Osteocyte (in vitro differentiated cells): ENCODE data around the gene KMT2B. TPM values are rescaled to one million over a fixed set of nuclear protein-coding genes. Genes with fewer than 3 reads are reported as not detected.

ENCODE experiments used
- DNase-seq: peaks from one replicate; pipeline ENCODE4 v3.0.0; 2021; ENCODE audit warnings: mixed read lengths; ENCODE audit not compliant: unreplicated experiment; ENCODE audit errors: extremely low spot score
- H3K27ac Mint-ChIP-seq: one replicate; pipeline ENCODE4 v1.8.0; 2021; ENCODE audit warnings: mild to moderate bottlenecking, mixed read lengths; ENCODE audit not compliant: unreplicated experiment
- H3K27me3 Mint-ChIP-seq: one replicate; pipeline ENCODE4 v1.8.0; 2021; ENCODE audit warnings: mixed read lengths; ENCODE audit not compliant: unreplicated experiment
- H3K36me3 Mint-ChIP-seq: one replicate; pipeline ENCODE4 v1.8.0; 2021; ENCODE audit warnings: mixed read lengths; ENCODE audit not compliant: unreplicated experiment
- H3K4me1 Mint-ChIP-seq: one replicate; pipeline ENCODE4 v1.8.0; 2021; ENCODE audit warnings: mixed read lengths; ENCODE audit not compliant: unreplicated experiment
- H3K4me3 Mint-ChIP-seq: one replicate; pipeline ENCODE4 v1.8.0; 2021; ENCODE audit warnings: mild to moderate bottlenecking, moderate library complexity, mixed read lengths; ENCODE audit not compliant: unreplicated experiment
- H3K9me3 Mint-ChIP-seq: one replicate; pipeline ENCODE4 v1.8.0; 2021; ENCODE audit warnings: mixed read lengths; ENCODE audit not compliant: unreplicated experiment
- total RNA-seq: library from RNA; stranded (reverse); gene quantifications from 2 replicates; pipeline ENCODE4 v1.2.1, GENCODE V29; 2021
- TF ChIP-seq, protein P1 (sequence below): fragments of 200-600 bp; sonication (generic); IDR thresholded peaks from 2 replicates; pipeline ENCODE4 v1.5.0; 2021; ENCODE audit warnings: antibody characterized with exemption, mild to moderate bottlenecking, moderate library complexity

The KMT2B gene
- total RNA-seq, 1 donor from 2014 or later = 45.1 TPM

DNA sequence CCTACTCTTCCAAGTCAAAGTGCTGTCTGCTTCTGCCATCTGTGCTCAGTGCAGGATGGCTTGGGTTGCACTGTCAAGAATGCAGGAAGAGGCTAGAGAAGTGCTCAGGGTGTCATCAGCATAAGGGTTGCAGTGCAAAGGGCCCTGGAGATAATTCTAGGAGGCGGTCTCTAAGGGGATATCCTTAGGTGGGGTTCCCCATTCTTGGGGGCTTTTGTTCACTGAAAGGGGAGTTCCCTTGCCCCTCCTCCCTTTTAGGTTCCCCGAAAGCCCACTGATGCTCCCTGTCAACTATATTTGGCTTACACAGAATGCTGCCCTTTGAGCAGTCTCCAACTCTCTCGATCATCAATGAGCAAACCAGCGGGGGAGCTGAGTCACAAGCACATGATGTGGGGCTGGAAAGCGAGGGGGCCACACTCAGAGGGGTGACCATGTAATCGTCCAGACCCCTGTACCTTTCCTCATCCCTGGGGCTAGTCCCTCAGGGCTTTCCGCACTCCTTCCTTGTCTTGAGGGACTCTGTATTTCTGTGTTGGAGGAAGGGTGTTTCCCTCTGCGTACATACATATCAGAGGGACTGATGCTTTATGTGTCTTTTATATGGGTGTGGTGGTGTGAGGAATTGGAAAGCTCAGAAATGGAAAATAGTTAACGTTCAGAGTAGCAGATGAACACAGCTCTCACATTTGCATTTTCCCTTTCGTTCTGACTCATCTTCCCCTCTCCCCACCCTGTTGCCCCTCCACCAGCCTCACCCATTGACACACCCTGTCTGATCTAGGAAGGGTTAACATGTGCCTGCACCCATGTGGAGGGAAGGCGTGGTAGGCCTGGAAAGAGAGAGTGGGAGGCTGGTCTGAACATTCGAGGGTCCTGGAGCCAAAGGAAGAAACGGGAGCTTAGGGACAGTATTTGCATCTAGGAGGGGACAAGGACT is 6.7 kb upstream of the KMT2B start:
- no peak for DNase-seq
- Mint-ChIP-seq H3K9me3 (no peaks in the 10 kb centered on the region), H3K27ac (no peak overlapping the region), H3K27me3 (no peaks in the 10 kb centered on the region), H3K4me3 (no peak overlapping the region), H3K4me1 (peaks cover 8% of the 10 kb centered on the region), H3K36me3 (no peaks in the 10 kb centered on the region)
- TF ChIP-seq, protein P1, sequence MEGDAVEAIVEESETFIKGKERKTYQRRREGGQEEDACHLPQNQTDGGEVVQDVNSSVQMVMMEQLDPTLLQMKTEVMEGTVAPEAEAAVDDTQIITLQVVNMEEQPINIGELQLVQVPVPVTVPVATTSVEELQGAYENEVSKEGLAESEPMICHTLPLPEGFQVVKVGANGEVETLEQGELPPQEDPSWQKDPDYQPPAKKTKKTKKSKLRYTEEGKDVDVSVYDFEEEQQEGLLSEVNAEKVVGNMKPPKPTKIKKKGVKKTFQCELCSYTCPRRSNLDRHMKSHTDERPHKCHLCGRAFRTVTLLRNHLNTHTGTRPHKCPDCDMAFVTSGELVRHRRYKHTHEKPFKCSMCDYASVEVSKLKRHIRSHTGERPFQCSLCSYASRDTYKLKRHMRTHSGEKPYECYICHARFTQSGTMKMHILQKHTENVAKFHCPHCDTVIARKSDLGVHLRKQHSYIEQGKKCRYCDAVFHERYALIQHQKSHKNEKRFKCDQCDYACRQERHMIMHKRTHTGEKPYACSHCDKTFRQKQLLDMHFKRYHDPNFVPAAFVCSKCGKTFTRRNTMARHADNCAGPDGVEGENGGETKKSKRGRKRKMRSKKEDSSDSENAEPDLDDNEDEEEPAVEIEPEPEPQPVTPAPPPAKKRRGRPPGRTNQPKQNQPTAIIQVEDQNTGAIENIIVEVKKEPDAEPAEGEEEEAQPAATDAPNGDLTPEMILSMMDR = no peak

DNA sequence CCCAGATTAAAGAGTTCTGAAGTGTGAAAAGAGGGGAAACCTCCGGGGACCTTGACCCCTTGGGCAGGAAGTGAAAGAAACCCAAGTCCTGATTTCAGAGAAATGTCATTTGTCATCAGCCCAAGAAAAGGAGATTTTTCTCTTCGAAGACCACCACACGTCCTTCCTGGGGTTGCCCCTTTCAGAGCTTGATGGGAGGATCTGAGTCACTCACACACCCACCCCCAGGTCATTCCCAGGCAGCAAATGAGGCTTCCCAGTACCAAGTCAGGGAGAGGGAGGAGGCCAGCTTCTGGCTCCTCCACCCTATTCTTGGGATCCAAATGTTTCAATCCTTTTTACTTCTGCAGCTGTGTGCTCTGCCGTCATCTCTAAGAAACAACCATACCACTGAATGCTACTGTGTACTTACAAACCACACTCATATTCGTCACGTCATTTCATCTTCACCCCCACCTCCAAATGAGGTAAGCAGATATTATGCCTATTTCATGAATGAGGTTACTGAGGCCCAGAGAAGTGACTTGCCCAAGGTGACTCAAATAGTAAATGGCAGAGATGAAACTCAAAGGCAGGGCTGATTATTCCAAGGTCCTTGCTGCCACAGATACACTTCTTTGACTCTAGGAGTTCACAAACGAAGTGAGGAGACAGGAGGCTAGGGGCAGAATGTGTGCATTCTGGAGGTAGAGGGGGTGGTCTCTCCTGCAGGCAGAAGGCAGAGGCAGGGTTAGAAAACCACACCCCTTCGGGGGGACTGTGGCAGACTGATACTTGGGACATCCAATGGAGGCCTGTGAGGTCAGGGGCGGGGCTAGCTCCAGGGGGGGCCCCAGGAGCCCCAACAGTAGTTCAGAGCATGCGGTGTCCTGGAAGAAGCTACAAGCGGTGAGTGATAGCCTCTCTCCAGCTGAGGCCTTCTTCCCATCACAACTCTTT is 5.0 kb upstream of the KMT2B start:
- no peak overlapping the region for H3K4me3 Mint-ChIP-seq
- H3K27ac Mint-ChIP-seq = no peak overlapping the region
- H3K27me3 Mint-ChIP-seq = no peaks in the 10 kb centered on the region

DNA sequence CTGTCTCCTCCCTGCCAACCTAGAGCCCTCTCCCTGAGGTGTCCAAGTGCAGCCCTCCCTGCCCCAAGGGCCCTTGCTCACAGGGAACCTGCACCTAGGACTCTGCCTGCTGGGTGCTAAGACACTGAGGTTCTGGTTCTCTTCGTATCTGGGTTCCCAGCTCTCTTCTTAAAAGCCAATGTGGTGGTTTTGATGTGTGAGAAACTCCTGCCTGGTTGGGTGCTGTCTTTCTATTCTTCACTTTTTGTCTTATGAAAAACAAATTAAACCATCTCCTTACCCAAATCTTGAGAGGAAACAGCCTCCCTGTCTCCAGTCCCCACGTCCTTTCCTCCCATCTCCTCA is 4.3 kb upstream of the KMT2B start:
- no peaks in the 10 kb centered on the region for H3K9me3 Mint-ChIP-seq
- no peaks in the 10 kb centered on the region for H3K27me3 Mint-ChIP-seq
- no peaks in the 10 kb centered on the region for H3K36me3 Mint-ChIP-seq
- TF ChIP-seq, protein P1 = no peak
- no peak overlapping the region for H3K27ac Mint-ChIP-seq
- peaks cover 16% of the 10 kb centered on the region for H3K4me1 Mint-ChIP-seq
- DNase-seq = no peak
- H3K4me3 Mint-ChIP-seq = no peak overlapping the region

More for the DNA sequence above, 5.0 kb upstream of the KMT2B start:
- no peaks in the 10 kb centered on the region for H3K36me3 Mint-ChIP-seq
- TF ChIP-seq, protein P1 = no peak
- no peaks in the 10 kb centered on the region for H3K9me3 Mint-ChIP-seq
- peaks cover 16% of the 10 kb centered on the region for H3K4me1 Mint-ChIP-seq
- DNase-seq = no peak

DNA sequence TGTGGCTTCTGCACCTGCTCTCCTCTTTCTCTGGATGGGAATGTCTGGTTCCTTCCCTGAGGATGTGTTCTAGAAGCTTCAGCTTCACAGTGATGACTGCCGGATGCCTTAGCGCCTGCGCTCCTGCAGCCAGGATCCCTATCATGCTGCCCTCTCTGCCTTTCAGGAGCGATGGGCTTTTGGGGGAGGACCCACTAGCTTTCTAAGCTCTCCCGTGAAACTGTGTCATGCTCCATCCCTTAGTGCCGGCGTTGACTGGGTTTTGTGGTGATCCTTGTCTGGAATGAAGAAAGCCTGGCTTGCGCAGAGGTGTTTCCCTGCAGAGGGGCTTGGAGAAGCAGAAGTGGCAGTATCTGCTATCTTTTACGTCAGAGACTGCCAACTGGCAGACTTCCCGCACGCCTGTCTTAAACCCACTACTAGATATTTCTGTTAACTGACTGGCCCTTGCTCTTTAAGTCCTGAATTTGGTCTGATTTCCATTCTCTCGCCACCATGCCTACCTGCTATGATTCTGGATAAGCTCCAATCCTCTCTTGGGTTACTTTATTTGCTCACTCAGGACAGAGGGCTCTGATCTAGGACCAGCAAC is 3.8 kb upstream of the KMT2B start:
- Mint-ChIP-seq H3K9me3 (no peaks in the 10 kb centered on the region), H3K4me3 (no peak overlapping the region), H3K36me3 (no peaks in the 10 kb centered on the region), H3K27ac (no peak overlapping the region), H3K4me1 (peaks cover 19% of the 10 kb centered on the region), H3K27me3 (no peaks in the 10 kb centered on the region)
- DNase-seq = no peak
- TF ChIP-seq, protein P1 = no peak
